Ovary (tissue), 3 donors: ENCODE measurements around the gene CCNJL.

Experiments used
- POLR2A ChIP-seq: fragments of 450-650 bp; IDR thresholded peaks from one replicate; pipeline ENCODE4 v1.6.1; 2017; ENCODE audit warnings: antibody characterized with exemption, mild to moderate bottlenecking, moderate library complexity
- TF ChIP-seq, protein P1 (sequence below), 3 donors: fragments of 450-650 bp in 2 of 3; fragments of 200-600 bp in 1 of 3; IDR thresholded peaks; one replicate each; pipeline versions ENCODE4 v1.5.1 to v1.8.0; 2016 to 2022; ENCODE audit warnings: antibody characterized with exemption in 3 of 3, mild to moderate bottlenecking in 1 of 3
- donor health status: DM: no; HTN: no; CAD: no.

DNA sequence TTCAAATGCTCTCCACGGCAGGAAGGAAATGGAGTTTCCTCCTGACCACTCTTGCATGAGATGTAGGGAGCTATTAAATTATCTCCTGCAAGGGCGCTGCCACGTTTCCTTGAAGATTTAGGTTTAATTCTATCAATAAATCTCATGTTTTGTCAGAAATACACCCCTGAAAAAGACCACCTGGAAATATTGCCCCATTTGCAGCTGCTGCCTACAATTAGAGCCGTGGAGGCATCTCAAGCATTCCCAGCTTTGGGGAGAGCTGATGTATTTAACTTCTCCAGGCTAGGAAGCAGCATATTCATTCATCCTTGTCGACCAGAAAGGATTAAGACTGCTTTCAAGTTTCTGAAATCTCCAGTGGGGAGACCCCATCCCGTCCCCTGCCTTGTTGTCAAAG, 40.5 kb downstream of the CCNJL start:
- no peak for TF ChIP-seq POLR2A
- TF ChIP-seq, protein P1, sequence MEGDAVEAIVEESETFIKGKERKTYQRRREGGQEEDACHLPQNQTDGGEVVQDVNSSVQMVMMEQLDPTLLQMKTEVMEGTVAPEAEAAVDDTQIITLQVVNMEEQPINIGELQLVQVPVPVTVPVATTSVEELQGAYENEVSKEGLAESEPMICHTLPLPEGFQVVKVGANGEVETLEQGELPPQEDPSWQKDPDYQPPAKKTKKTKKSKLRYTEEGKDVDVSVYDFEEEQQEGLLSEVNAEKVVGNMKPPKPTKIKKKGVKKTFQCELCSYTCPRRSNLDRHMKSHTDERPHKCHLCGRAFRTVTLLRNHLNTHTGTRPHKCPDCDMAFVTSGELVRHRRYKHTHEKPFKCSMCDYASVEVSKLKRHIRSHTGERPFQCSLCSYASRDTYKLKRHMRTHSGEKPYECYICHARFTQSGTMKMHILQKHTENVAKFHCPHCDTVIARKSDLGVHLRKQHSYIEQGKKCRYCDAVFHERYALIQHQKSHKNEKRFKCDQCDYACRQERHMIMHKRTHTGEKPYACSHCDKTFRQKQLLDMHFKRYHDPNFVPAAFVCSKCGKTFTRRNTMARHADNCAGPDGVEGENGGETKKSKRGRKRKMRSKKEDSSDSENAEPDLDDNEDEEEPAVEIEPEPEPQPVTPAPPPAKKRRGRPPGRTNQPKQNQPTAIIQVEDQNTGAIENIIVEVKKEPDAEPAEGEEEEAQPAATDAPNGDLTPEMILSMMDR (IDR thresholded peaks at IDR 0.05) = no peak
